CD4-positive, alpha-beta T cell treated with Interleukin-15 for 1 hour (primary cell): ENCODE measurements around the gene IQCE.

Experiments used
- DNase-seq: peaks from one replicate; pipeline ENCODE4 v3.0.0-alpha.2; 2020

The IQCE gene

GRCh38 chr7:2637066-2637471, 78.3 kb downstream of the IQCE start:
- DNase-seq, result no peak

- DNase-seq, result peak; percentile 75
These were observed 78.9 kb downstream of the IQCE start for GRCh38 chr7:2637505-2638223.

GRCh38 chr7:2638224-2638991, 79.6 kb downstream of the IQCE start:
- no peak for DNase-seq

- DNase-seq, result no peak
These were observed 80.5 kb downstream of the IQCE start for GRCh38 chr7:2639181-2639681.

GRCh38 chr7:2639695-2640481, 81.1 kb downstream of the IQCE start:
- no peak for DNase-seq

GRCh38 chr7:2640482-2640830, 81.7 kb downstream of the IQCE start:
- no peak for DNase-seq

- DNase-seq, result no peak
These were observed 82.1 kb downstream of the IQCE start for GRCh38 chr7:2640846-2641316.

- peak; percentile 56 for DNase-seq
These were observed 82.9 kb downstream of the IQCE start for GRCh38 chr7:2641406-2642393.

GRCh38 chr7:2643386-2644219, 84.8 kb downstream of the IQCE start:
- DNase-seq, result no peak

GRCh38 chr7:2644220-2644561, 85.4 kb downstream of the IQCE start:
- DNase-seq, result no peak

GRCh38 chr7:2644562-2645273, 85.9 kb downstream of the IQCE start:
- DNase-seq, result no peak

- DNase-seq, result peak; percentile 47
These were observed 86.6 kb downstream of the IQCE start for GRCh38 chr7:2645274-2645868.

- DNase-seq, result no peak
These were observed 87.5 kb downstream of the IQCE start for GRCh38 chr7:2646336-2646679.

GRCh38 chr7:2646680-2647571, 88.1 kb downstream of the IQCE start:
- no peak for DNase-seq

GRCh38 chr7:2647594-2648172, 88.9 kb downstream of the IQCE start:
- DNase-seq, result peak; percentile 58

- no peak for DNase-seq
These were observed 90.5 kb downstream of the IQCE start for GRCh38 chr7:2649139-2649838.

- DNase-seq, result no peak
These were observed 91.2 kb downstream of the IQCE start for GRCh38 chr7:2649991-2650390.

GRCh38 chr7:2650451-2650850, 91.7 kb downstream of the IQCE start:
- DNase-seq, result no peak
